Astrocyte of the spinal cord (primary cell): ENCODE measurements around the gene TPX2.

ENCODE experiments used
- DNase-seq: peaks from one replicate; pipeline ENCODE4 v3.0.0; 2011; ENCODE audit warnings: low read depth, low spot score
- H3K4me3 ChIP-seq: 2 replicates; pipeline ENCODE4 v1.5.1; 2011; ENCODE audit warnings: low read depth, mild to moderate bottlenecking, low read length, moderate library complexity
- in situ Hi-C: cut with HindIII; loops from 2 replicates; pipeline ENCODE4 v1.10.0; 2017; ENCODE audit warnings: low sequenced_read_pairs
- TF ChIP-seq, protein P1 (sequence below): IDR thresholded peaks from 2 replicates; pipeline ENCODE4 v1.5.1; 2012; ENCODE audit warnings: low read depth, mild to moderate bottlenecking, low read length, inconsistent platforms

TPX2 gene

DNA sequence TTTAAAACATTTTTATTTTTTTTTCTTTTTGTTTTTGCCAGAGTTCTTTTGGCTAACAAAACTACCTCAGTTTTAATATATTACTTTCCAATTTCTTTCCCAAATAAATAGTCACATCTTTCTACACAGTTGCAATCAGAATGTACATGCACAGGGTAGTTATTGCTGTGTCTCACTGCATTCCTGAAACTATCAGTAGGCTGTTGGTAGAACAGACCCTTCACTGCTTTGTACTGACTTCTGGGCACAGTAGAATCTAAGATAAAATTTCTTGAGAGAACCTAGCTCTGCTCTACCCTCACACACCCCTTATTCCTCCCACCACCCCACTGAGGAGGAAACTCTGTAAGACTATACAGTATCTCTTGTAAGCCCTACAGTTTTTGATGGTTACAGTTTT lies 19.9 kb downstream of the TPX2 start:
- H3K4me3 ChIP-seq, result no peak overlapping the region
- no peak for DNase-seq
- in situ Hi-C loops, result no loop called here
- TF ChIP-seq, protein P1, sequence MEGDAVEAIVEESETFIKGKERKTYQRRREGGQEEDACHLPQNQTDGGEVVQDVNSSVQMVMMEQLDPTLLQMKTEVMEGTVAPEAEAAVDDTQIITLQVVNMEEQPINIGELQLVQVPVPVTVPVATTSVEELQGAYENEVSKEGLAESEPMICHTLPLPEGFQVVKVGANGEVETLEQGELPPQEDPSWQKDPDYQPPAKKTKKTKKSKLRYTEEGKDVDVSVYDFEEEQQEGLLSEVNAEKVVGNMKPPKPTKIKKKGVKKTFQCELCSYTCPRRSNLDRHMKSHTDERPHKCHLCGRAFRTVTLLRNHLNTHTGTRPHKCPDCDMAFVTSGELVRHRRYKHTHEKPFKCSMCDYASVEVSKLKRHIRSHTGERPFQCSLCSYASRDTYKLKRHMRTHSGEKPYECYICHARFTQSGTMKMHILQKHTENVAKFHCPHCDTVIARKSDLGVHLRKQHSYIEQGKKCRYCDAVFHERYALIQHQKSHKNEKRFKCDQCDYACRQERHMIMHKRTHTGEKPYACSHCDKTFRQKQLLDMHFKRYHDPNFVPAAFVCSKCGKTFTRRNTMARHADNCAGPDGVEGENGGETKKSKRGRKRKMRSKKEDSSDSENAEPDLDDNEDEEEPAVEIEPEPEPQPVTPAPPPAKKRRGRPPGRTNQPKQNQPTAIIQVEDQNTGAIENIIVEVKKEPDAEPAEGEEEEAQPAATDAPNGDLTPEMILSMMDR, result no peak

DNA sequence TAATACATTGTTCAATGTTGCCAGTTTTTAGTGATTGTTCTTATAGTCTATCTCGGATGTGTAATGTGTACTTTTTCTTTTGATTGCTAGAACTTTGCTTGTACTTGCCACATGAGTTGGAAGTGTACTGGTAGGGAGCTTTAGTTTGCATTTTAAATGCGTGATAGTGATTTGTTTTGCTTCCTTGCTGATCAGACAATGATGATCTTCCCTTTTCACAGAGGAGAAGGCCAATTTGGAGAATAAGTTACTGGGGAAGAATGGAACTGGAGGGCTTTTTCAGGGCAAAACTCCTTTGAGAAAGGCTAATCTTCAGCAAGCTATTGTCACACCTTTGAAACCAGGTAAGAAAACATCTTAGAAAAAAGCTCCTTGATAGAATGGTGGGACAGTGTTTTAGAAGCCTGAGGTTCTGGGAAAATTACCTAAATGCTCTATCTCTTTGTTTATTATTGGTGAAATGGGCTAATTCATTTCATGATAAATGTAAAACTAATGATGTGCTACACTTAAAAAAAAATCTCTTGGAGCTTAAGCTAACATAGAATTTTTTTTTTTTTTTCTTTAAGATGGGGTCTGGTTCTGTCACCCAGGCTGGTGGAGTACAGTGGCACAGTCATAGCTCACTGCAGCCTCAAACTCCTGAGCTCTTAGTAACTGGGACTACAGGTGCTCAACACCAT lies 20.9 kb downstream of the TPX2 start:
- in situ Hi-C loops, result no loop called here

DNA sequence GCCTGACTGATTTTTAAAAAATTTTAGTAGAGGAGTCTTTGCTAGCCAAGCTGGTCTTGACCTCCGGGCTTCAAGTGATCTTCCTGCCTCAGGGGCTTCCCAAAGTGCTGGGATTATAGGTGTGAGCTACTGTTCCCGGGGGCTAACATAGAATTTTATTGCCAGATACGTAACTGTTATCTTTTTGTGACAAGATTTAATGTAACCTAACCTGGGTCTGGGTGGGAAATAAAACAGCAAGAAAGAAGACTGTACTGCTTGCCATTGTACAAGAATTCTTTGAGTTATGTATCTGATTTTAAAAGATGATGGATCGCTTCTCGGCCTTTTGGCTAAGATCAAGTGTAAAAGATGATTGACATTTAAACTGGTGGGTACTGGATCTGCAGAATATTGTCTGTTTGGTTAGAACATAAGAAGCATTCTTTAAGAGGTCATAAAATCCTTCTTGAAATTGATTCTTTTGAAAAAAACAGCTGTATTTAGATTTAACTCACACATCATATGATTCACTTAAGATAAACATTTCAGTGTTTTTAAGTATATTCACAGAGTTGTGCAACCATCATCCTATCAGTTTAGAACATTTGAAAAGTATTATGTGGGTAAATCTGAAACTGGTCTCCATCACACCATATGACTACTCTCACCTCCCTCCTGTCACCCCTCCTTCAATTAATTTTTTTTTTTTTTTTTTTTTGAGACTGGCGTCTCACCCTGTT lies 21.6 kb downstream of the TPX2 start:
- TF ChIP-seq, protein P1, result no peak
- H3K4me3 ChIP-seq, result no peak overlapping the region
- peak; percentile 36 for DNase-seq
- in situ Hi-C loops, result no loop called here

More for the DNA sequence above, 20.9 kb downstream of the TPX2 start:
- H3K4me3 ChIP-seq, result no peak overlapping the region
- DNase-seq, result no peak
- TF ChIP-seq, protein P1, result no peak

DNA sequence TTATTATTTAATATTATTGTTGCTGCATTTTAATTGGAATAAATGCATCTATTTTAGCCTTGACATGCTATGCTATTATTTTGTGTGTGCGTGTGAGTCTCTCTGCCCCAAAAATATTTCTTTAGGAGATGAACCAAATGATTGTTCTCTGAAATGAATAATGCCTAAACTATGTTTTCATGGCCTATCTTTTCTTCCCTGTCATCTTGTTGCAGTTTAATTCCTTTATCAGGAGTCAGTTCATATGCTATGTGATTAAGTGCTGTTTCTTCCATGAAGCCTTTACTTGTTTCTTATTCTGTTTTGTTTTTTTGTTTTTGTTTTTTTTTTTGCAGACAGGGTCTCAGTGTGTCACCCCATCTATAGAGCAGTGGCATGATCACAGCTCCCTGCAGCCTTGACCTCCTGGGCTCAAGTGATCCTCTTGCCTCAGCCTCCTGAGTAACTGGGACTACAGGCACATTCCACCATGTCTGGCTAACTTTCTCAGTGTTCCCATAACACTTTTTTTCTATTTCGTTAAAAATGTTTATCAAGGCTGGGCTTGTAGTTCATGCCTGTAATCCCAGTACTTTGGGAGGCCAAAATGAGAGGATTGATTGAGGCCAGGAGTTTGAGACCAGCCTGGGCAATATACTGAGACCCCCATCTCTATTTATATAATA lies 25.7 kb downstream of the TPX2 start:
- DNase-seq, result peak; percentile 24
- TF ChIP-seq, protein P1, result no peak
- no peak overlapping the region for H3K4me3 ChIP-seq
- in situ Hi-C loops, result no loop called here

- in situ Hi-C loops, result no loop called here
- no peak for DNase-seq
- H3K4me3 ChIP-seq, result no peak overlapping the region
- TF ChIP-seq, protein P1, result no peak
Observed at GRCh38 chr20:31767805-31768204, 28.7 kb downstream of the TPX2 start.

DNA sequence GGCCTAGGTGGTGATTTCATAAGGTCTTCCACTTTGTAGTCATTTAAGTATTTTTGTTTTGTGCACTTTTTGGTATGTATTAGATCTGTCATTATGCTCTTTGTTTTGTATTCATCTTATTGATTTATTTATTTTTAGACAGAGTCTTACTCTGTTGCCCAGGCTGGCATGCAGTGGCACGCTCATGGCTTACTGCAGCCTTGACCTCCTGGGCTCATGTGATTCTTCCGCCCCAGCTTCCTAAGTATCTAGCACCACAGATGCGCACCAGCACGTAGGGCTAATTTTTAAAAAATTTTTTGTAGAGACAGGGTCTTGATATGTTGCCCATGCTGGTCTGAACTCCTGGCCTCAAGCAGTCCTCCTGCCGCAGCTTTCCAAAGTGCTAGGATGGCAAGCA lies 30.6 kb downstream of the TPX2 start:
- H3K4me3 ChIP-seq, result no peak overlapping the region
- no peak for DNase-seq
- TF ChIP-seq, protein P1, result no peak
- in situ Hi-C loops, result no loop called here
